HG03064 (cell line): ENCODE measurements around the gene ATRAID.
"Not testable (repeated sequence)": the region's sequence is repeated elsewhere in the genome, so short reads cannot be mapped to it uniquely, and the experiment has no call there.

Experiments
- ATAC-seq: cut with Tn5 transposase; IDR thresholded peaks from one replicate; pipeline ENCODE4 v1.9.1; 2021; ENCODE audit warnings: low read depth; ENCODE audit not compliant: unreplicated experiment

The ATRAID gene

DNA sequence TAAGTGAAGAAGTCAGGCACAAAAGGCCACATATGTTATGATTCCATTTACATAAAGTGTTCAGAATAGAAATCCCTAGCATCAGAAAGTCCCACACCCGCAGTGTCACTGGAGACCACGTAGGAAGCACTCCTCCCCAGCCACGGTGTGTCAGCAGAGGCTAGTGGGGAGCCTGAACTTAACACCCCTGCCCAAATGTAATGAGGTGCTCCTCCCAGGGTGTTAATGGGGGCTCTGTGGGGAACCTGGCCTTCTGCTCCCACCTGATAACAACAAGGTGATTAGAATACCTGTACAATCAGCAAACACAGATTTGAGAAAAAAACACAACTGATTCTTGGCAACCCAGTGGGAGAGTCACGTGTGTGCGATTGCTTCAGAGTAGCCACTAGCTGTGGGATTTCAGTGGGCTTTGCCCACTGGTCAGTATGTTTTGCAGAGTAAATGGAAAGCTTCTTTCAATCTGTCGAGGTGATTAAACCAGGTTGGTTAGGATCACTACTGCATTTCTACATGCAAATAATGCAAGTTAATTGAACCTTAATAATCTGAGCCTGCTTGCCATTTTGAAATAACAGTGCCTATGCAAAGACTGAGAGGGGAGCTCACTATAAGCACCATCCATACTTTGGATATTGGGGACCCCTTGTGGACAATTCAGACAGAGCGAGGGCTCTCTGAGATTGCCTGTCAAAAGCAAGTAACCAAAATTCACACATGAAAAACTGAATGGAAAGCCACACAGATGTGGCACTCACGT, 20.6 kb upstream of the ATRAID start:
- ATAC-seq = no peak

DNA sequence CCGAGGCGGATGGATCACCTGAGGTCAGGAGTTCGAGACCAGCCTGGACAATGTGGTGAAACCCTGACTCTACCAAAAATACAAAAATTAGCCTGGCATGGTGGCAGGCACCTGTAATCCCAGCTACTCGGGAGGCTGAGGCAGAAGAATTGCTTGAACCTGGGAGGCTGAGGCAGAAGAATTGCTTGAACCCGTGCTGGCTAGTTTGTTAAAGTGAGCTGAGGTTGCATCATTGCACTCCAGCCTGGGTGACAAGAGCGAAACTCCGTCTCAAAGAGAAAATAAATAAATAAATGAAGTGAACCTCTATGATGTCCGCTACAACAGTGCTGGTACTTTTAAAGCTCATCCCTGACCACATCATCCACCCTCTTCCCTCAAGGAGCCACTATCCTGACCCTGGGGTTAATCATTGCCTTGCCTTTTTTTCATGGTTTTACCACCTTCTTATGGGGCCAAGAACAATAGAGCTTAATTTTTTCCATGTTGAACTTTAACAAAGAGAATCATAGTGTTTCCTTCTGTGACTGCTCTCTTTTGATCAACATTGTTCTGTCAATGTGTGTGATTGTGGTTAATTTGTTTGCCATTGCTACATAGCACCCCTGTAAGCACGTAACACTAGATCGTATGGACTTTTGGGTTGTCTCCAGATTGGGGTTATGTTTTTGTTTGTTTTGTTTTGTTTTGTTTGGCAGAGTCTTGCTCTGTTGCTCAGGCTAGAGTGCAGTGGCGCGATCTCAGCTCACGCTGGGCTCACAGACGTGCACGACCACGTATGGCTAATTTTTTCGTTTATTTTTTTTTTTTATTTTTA, 17.1 kb upstream of the ATRAID start:
- ATAC-seq = no peak

DNA sequence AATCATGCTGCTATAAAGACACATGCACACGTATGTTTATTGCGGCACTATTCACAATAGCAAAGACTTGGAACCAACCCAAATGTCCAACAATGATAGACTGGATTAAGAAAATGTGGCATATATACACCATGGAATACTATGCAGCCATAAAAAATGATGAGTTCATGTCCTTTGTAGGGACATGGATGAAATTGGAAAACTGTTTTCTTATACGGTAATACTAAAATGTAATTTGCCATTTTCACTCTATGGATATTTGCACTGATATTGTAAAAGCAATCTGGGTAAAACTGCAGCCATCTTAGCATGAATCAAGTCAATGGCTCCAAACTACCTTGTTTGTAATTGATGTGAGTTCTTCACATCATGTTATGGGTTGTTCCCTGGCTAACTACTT, 16.0 kb upstream of the ATRAID start:
- ATAC-seq = not testable (repeated sequence)

DNA sequence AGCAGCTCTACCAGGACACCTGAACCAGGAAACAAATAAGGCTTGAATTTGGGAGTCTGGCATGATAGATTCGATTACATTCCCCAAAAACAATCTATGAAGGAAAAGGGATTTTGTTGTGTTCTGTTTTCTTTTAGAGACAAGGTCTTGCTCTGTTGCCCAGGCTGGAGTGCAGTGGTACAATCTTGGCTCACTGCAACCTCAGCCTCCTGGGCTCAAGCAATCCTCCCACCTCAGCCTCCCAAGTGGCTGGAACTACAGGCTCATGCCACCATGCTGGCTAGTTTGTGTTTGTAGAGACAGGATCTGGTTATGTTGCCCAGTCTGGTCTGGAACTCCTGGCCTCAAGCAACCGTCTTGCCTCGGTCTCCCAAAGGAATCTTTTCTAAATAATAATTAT, 13.8 kb upstream of the ATRAID start:
- ATAC-seq = not testable (repeated sequence)

DNA sequence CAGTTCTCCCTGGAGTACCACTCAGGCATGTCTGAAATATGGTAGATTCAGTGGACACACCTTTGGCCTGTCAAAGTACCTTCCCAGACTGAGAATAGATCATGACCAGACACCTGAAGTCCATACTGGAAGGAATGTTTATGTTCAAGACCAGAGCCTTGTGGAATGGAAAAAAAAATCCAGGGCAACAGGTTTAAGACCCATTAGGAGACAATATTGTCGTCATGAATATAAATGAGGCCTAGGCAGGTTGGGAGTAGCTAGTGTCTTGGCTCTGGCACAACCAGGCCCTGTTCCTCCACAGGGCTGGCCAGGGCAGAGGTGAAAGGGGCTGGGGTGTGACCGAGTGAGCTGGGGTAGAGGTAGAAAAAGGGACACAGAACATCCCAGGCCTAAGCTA, 13.2 kb upstream of the ATRAID start:
- no peak for ATAC-seq

DNA sequence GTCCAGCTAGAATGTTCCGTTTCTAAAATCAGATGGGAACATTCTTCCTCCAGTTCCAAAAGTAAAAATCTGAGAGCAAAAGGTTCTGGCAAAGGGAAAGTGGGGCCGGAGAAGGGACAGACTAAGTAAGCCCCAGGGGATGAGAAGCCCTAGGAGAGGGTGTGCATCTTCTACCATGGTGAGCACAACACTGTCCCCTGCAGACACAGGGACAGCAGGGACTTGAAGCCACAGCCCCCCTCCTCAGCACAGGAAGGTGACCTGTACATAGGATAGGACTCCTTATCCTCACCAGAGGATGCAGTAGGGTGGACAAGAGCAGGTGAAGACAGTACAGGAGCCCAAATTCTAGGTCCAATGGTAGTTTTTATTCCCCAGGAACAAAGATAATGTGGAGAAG, 12.6 kb upstream of the ATRAID start:
- ATAC-seq = no peak

DNA sequence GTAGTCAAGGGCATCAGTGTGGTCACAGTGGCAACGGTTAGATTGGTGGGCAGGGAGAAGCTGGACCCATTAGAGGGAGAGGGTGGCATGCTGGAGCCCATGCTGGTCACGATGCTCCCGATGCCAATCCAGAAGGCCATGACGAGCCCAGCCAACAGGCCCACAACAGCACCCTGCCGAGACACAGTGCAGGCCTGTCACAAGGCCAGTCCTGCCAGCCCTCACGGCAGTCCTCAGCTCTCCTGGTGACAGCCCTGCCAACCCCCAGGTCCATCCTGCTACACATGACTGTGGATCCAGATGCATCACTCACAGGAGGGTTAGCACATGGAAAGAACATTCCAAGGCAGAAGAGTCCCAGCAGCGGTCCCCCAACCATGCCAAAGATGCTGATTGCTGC, 10.2 kb upstream of the ATRAID start:
- no peak for ATAC-seq

DNA sequence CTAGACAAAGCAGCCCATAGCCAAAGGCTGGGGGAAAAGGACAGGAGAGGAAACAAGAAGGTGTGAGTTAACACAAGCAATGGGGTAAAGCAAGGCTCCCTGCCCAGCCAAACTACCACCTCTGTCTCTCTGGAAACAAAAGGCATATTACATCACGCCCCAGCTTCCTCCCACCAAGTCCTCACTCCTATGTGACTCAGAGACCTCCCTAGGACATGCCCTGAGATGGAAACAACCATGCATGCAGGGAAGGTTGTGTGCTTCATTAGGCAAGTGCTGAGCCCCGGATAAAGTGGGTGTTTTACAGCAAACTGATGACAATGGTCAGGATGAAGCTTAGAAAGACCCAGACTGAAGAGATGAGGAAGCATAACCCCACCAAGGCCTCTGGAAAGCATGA, 9.0 kb upstream of the ATRAID start:
- no peak for ATAC-seq

DNA sequence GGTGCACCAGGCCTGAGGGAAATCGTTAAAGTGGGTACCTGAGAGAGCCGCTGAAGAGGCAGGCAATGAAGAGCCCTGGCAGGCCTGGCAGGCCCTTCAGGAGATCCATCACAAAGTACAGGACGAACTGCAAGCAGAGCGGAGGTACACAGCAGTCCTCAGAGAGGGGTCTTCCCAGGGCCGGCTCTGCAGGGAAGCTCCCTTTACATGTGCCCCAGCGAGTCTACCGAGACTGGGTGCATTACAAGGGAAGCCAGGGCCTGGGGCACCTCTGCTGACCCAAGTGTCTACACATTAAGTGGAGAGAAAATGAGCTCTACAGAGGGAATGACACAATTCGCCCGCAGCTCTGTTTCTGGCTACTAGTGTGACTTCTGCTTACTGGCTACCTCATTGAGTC, 8.1 kb upstream of the ATRAID start:
- ATAC-seq = no peak

DNA sequence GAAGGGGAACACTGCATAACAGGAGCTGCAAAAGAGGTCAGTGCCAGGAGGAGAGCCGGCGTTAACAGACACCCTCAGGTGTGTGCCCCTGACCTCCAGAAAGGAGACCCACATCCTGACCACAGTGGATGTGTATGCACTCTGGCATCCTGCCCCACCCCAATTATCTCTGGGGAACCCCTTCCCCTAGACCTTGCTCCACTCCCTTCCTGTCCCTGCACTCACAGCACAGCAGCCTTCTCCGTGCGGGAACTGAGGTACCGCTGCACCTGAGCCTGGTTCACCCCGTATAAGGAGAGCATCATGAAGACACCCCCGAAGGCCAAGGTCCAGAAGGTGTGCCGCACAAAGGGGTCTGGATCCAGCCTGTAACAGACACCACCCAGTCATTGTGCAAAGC, 7.3 kb upstream of the ATRAID start:
- no peak for ATAC-seq

DNA sequence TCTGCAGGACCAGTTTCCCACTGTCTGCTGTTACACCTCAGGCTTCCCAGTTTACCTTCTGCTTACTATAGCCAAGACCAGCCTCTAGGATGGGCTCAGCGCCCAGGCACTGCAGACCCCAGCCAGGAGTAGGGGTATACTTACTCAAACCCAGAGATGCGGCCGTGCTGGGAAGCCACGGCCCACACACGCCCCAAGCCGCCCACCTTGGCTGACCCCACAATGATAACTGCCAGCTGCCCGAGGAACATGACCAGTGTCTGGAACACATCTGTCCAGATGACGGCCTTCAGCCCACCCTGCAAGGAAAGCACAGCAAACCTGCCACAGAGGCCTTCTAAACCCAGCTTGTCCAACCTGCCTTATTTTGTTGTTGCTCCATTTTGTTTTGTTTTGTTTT, 6.6 kb upstream of the ATRAID start:
- ATAC-seq = no peak

DNA sequence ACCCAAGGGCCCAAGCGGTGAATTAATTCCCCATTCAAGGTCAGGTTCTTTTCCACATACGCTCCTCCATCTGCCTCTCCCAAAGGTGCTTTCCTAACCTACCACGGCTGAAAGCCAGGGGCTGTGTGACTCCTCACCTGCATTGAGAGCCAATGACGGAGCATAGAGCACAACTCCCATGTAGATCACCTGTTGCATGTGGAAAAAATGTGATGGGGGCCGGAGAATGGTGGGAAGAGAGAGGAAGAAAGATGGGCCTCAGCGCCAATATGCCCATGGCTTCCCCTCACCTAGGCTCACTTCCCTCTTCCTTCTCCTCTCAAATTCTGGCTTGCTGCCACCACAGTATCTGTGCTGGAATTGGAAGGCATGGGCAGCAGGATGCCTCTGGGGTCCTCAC, 5.5 kb upstream of the ATRAID start:
- no peak for ATAC-seq

DNA sequence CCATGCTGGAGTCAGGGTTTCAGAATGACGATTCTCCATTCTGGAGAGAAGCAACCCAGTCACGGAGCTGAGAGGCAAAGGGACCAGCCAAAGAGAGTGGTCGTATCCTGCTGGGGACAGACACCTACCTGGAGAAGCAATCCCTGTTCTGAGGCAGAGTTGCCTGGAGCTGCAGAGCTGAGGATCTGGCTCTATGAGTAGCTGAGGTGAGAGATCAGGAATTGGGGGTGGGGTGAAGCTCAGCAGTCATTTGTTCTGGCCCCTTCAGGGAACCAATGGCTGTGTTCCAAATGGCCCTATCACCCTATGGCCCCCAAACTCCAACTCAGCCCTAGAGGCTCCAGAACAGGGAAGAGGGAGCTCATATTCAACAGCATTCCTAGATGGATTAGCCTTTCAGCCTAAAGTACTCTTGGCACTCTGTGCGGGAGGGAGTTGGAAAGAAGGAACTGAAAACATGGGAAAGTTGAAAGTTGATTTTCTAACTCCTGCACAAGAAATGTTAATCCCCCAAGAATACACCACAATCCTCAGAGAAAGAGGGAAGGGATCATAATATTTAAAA, 3.3 kb upstream of the ATRAID start:
- ATAC-seq = no peak

DNA sequence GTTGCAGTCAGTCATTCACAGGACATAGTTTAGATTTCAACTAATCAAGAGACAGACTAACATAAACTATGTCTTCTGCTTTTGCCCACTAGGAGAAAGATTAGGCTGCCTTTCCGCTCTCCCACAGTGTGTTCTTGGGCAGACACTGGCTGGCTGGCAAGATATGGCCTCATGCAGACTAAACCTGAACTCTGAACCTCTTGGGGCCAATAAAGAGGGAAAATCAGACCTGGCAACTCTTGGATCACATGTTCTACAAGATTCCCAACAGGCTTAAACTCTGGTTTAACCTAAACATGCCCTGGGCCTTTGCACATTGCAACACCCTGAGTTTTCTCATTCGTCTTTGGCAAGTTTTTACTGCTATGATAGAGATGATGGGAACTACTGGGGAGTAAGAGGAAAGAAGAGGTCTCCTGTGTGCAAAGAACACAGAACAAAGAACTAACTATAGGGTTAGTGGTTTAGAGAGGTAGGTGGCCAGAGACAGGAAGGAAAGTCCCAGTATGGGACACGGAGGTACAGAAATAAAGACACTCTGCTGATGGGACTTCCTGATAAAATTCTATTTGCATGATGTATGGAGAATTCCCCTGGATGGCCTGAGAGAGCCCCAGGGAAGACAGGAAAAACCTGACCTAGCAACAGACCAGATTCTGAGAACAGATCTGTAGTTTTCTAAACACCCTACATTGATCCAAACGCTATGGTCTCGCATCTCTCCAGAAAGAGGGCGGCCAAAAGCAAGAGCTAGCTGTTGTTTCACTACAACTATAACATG, 2.0 kb upstream of the ATRAID start:
- no peak for ATAC-seq

DNA sequence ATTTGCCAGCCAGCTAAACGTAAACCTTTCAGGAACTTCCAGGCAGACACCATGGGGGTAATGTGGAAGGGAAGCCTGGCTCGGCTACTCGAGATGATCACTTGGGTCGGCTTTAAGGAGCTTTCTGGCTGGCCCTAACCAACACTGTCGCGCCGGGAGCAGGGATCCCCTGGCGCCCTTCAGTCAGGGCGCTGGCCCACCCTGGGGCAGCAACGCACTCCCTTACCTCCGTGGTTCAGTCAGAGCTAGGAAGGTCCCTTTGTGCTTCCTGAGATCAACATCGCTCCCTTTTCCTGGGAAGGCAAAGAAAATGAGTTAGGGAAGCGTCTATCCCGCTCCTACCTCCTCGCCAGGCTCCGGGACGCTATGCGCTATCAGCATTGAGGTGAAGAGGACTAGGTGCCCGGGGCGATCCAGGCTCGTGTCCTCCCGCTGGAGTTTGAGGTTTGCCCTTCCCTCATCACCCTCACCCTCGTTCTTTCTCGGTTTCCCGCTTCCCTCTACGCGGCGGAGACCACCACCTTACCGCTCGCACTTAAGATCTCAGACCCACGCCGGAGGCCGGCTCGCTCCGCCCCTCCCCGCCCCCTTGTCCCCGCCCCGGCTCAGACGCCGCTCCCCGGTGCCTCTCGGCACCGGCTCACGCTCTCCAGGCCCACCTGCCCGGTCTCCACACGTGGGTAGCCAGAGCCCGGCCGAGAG, 449 bp upstream of the ATRAID start:
- peak; percentile 7 for ATAC-seq

DNA sequence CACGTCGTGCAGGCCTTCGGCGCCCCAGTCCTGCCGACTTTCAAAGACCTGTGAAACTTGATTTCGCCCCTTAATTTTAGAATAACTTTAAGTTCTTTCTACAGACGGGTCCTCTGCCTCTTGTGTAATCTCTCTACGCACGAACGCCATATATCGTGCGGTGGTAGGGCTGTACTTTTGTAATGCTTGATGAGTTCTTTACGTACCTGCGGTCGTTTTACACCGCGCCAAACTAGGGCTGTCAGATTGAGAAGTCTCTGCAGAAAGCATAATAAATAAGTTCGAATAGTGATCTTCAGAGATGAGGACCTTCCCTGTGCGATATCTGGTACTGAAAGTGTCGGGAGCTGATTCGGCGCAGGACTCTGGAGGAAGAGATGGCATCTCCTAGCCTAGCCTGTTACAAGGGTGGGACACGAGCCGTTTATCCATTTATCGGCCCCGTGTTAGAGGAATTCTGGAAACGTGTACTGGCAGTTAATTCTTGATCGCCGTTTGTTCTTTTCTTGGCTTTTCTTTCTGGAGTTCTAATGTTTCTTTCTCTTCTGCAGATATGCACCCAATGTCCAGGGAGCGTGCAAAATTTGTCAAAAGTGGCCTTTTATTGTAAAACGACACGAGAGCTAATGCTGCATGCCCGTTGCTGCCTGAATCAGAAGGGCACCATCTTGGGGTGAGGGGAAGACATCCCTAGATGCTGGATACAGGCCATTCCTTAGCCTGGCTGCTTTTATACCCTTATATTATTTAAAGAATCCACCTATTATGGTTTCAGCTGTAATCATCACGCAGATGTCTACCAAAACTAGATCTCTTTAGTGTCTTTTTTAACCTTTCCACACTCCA, 1.0 kb downstream of the ATRAID start:
- no peak for ATAC-seq

DNA sequence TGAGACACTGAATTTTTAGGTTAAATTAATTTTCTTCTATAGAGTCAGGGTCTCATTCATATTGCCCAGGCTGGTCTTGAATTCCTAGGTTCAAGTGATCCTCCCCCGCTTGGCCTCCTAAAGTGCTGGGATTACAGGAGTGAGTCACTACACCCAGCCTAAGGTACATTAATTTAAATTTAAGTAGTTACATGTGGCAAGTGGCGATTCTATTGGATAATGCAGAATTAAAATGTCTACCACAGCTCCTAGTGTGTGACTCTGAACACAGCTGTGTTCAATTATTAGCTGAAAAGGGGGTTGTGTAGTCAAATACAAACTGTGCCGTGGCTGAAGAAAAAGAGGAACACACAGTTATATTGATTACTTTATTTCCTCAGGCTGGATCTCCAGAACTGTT, 3.1 kb downstream of the ATRAID start:
- no peak for ATAC-seq

DNA sequence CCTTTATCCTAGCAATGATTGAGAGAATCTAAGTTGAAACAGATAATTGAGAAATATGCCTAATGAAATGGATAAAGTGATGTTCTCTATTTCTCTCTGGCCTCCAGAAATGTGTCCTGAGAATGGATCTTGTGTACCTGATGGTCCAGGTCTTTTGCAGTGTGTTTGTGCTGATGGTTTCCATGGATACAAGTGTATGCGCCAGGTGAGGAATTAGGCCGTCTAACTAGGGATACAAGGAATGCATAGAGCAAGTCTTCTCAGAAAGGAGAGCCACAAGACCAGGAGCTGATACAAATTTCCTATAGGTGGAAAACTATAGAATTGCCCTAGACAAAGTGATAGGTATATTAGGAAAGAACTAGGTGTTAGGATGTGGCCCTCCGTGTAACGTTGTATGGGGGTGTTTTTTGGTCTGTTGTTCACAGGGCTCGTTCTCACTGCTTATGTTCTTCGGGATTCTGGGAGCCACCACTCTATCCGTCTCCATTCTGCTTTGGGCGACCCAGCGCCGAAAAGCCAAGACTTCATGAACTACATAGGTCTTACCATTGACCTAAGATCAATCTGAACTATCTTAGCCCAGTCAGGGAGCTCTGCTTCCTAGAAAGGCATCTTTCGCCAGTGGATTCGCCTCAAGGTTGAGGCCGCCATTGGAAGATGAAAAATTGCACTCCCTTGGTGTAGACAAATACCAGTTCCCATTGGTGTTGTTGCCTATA, 4.7 kb downstream of the ATRAID start:
- no peak for ATAC-seq
